ENCODE measurements around the gene LRRFIP1.
"Not testable (repeated sequence)": the region's sequence is repeated elsewhere in the genome, so short reads cannot be mapped to it uniquely, and the experiment has no call there.

LRRFIP1 gene

DNA sequence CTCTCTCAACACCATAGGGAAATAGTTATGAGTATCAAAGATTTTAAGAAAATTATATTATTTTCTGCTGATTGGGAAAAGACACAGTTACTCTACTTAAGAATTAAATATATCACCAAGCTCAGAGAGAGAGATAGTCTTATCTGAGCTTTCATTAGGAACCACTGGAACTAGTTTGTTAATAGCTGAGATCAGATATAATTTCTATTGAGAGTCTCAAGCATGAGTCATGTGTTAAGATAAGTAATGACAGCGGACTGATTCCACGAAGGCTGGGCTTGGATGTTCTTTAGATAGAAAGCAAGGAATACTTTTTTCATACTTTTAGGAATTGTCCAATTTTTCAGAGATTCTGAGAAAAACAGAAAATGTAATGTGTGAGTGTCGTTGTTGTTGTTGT, 126.8 kb downstream of the LRRFIP1 start:
- DNase-seq: no peak

DNA sequence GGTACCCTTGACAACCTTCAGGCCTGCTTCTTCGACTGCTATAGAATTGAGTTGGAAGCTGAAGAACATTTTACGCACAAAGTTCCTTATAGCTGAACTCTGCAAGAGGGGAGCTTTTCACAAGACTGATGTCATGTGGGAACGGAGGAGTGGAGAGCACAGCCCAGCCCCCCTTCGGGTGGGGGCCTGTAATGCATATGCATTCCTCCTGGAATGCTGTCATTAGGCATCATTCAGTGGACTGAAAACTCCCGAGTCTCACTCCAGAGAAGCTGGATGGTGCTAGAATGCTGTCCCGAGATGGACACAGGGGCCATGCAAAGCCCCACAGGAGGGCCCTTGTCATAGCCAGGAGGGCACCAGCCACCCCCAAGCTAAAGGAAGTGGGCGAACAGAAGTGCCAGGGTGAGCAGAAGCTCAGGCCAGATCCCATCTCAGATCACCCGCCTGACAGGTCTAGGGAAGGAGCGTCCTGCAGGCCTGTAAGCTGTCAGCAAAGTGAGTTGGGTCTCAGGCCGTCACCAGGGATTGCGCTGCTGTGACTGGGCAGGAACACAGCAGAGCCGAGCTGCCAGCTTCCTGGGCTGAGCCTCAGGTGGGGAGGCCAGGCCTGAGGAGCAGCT, 127.3 kb downstream of the LRRFIP1 start:
- DNase-seq: no peak

DNA sequence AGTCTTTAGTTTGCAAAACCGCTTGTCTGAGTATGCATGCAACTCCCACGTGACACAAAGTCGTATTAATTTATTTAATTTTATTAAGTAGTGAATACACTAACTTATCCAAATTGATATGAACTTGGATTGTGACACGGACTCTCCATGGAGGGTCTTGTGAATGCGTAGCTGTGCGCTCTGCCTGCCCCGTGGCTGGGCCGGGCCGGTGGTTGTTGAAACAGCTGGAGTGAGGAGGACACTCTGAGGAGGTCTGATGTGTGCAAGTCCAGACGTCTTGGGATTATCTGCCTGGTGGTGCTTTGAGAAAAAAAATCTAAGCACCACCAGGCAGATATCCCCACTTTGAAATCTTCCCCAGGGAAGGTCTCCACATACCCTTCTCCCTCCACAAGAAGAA, 130.2 kb downstream of the LRRFIP1 start:
- DNase-seq: no peak

DNA sequence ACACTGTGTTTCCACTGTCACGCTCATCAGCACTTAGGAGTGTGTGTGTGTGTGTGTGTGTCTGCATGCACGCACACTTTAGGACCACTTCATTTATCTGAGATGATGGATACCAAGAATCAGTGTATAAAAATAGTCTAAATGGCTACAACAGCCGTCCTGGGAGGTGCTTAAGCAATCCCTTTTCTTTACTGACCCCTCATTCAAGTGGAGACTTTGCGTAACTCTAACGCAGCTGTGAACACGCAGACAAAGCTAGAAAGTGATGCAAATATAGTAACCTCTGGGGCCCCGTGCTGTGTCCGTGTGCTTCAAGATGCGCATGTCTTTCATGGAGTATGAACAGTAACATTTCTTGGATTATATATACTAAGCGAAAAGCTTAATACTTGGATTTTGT, 130.8 kb downstream of the LRRFIP1 start:
- no peak for DNase-seq

DNA sequence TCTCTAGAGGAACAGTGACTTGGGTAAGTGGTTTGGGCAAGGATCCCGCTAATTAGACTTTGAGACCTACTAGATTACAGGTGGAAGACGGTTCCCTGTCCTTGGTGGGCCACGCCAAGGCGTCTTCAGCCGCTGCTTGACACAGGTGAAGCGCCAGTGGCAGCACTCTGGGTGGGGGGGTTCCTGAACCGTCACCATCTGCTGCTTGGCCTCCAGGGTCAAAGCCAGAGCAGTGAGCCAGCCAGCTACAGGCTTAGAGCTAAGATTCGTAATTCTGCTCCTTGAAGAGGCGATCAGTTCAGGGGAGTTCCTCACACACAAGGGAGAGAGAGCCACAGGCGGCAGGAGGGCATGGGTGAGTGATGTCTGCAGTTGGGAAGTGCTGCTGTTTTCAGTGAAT, 131.8 kb downstream of the LRRFIP1 start:
- DNase-seq: no peak

DNA sequence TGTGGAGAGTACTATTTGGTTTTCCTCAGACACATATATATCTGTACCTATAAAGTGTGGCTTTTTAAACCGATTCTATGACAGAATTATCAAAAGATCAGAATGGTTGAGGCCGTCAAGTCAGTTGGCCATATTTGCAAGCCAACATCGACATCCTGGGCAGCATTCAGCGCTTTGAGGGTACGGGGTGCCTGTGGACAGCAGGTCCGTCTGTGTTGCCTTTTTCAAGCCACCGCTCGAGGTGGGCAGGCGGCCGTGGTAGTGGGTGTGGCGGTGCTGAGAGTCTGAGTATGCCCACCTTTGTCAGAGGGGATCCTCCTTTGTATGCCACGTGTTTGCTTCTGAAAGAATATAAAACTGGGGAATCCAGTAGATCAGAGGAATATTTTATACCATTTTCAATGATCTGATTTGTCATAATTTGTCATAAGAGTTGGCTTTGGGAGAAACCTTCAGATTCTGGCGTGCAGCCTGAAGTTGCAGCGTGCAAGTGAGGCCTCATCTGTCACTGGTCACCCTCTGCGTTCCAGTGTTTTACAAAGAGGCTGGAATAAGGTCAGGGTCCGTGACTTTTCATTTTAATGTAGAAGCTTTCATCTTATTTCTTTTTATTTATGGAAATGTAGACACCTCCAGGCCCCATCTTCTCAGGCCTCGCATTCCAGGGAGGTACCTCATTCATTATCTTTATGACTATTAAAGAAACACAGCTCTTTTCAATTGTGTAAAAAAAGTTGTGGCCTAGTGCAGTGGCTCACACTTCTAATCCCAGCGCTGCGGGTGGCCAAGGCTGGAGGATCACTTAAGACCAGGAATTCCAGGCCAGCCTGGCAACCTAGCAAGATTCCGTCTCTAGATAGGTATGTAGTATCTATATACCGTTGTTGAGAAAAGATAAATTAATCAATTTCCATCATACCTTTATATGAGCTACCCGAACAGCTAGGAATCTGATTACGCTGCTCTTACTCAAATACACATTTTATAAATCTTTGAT, 133.4 kb downstream of the LRRFIP1 start:
- no peak for DNase-seq

DNA sequence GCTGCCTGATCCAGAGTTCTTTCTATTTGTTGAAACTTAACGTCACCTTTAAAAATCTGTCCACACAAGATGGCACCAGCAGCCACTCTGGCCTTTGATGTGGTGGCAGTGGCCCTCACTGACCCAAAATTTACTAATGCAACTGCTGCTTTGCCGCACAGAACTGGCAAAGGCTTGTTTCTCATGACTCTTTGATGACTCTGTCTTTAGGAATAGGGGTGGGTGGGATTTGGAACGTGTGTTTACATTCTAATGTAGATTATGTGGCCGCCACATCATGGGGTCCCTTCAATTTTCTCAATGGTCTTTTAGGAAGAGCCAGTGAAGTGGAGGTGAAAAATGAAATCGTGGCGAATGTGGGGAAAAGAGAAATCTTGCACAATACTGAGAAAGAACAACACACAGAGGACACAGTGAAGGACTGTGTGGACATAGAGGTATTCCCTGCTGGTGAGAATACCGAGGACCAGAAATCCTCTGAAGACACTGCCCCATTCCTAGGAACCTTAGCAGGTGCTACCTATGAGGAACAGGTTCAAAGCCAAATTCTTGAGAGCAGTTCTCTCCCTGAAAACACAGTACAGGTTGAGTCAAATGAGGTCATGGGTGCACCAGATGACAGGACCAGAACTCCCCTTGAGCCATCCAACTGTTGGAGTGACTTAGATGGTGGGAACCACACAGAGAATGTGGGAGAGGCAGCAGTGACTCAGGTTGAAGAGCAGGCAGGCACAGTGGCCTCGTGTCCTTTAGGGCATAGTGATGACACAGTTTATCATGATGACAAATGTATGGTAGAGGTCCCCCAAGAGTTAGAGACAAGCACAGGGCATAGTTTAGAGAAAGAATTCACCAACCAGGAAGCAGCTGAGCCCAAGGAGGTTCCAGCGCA, 135.2 kb downstream of the LRRFIP1 start:
- not testable (repeated sequence) for DNase-seq

DNA sequence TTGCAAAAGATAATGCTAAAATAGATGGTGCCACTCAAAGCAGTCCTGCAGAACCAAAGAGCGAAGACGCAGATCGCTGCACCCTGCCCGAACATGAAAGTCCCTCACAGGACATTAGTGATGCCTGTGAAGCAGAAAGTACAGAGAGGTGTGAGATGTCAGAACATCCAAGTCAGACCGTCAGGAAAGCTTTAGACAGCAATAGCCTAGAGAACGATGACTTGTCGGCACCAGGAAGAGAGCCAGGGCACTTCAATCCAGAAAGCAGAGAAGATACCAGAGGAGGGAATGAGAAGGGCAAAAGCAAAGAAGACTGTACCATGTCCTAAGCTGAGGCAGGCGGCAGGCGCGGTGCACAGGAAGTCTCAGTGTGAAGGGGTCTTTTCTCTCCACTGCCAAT, 136.4 kb downstream of the LRRFIP1 start:
- no peak for DNase-seq

DNA sequence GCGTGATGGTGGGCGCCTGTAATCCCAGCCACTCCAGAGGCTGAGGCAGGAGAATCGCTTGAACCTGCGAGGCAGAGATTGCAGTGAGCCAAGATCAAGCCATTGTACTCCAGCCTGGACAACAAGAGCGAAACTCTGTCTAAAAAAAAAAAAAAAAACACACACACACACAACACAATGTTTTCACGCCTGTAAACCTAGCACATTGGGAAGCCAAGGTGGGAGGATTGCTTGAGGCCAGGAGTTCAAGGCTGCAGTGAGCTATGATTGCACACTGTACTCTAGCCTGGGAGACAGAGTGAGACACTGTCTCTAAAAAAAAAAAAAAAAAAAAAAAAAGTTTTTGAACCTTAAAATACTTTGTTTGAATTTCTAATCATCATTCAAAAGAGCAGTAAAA, 137.7 kb downstream of the LRRFIP1 start:
- not testable (repeated sequence) for DNase-seq

DNA sequence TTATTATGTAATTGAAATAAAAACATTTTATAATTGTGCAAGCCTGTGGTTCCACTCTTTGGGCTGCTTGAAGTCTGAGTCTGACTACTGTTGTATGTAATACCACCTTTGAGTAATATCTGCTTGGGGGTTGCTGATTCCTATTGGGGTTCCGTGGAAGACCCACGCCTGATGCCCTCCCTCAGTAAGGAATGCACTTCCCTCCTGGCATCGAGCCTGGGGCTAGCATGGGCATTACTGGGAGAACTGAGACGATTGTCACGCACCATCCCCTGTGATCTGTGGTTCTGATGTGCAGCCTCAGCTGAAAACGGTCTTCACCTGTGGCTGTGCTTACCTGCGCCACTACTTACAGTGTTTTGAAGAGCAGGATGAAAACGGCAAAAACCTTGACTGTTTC, 138.5 kb downstream of the LRRFIP1 start:
- no peak for DNase-seq

DNA sequence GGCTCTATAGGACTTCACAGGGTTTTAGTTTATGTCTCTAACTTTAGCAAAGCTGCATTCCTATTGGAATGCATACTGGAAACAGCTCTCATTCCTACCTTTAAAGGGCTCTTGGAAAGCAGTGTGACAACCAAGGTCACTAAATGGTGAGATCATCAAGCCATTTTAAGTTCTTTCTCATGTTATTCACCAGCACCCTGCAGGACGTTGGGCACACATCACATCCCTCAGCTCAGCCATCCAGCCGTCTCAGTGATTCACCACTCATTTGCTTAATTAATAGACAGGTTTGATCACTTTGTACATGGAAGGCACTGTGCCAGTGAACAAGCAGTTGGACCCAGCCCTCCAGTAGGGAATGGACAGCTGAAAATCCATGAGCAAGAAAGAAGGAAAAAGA, 139.0 kb downstream of the LRRFIP1 start:
- DNase-seq: no peak

DNA sequence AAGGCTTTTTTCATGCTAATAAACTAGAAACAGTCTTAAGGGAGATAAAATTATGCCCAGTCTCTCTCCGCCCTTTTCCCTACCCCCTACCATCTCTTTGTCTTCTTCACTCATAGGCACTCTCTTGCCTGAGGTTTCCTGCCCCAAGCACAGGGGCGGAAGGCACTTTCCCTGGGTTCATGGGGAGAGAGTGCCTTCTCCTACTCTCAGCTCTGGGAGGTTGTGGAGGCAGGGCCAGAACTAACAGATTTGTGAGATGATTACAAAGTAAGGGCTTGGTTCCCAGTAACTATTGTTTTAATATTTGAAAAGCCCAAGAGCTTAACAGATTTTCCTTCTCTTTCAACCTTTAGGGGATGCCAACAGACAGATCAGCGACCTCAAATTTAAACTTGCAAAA, 145.1 kb downstream of the LRRFIP1 start:
- DNase-seq: no peak

DNA sequence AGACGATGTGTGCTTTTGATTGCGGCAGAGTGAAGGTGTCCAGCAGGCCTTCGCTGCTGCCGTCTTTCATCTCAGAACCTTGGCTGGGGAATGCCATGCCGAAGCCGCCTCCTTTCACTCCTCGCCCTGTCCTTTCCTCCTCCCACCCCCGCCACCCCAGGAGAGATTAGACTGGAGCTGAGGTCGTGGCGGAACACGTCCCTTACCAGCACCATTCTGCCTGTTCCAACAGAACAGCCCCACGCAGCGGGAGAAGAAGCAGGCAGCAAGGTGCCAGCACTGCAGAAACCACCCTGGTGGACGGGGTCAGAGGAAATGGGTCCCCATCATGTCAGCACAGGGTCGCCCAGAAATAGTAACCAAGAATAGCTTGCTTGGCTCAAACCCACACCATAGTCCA, 146.4 kb downstream of the LRRFIP1 start:
- no peak for DNase-seq

DNA sequence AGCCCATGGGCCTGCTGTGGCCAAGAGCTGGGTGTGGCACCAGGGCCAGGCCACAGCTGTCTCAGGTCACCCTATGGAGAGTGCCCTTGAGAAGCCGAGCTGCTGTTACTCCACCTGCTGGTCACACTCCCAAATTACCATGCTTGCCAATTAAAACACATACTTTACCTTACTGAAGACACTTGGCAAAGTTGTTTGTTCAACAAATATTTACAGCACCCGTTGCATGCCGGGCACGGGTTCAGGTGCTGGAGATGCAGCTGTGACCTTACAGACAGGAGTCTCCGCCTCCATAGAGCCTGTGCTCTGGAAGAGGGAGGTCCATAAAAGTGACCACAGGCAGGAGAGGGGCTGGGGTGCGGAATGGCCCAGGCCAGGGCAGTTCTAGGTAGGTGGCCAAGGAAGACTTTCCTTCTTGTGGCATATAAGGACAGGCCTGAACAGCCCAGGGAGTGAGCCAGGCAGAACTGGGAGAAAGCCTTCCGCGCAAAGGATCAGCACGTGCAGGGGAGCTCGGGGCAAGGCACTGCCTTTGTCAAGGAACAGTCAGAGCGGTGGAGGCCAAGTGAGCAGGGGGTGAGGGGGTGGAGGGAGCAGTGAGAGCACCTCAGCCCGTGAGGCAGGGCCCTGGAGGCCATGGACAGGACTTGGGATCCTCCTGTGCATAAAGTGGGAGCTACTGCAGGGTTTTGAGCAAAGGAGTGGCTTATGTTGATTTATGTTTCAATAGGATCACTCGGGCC, 147.6 kb downstream of the LRRFIP1 start:
- no peak for DNase-seq

DNA sequence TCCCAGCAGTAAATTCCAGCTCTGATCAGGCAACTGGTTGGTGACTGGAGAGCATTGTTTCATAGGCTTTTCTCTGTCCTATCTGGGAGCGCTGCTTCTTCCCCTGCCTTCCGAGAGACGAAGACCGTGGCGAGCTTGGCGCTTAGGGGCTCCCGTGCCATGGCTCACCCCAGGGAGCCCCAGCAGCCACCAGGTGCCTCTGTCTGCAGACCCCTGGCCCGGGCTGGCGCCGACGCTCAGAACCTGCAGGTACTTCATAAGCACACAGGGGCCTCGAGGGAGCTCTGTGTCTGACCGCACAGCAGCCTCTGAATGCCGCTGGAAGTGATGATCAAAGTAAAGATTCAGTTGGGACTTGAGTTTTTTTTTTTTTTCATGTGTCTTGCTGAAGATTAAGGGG, 152.1 kb downstream of the LRRFIP1 start:
- no peak for DNase-seq

DNA sequence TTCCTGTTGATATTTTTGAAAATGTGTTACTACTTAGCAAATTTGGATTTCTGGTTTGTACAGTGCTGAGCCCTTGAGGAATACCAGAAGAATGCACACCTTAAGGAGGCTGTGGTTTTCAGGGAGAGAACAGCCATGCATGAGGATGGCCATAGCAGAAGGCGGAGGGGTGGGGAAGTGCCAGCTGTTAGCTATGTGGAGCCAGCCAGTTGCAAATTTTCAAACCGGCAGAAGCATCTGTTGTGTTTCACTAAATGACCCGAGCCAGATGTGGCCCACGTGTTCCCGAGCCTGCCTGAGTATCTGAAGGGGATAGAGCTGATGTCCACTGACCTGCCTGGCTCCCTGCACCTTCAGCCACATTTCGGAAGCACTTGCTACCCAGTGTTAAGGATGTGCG, 154.8 kb downstream of the LRRFIP1 start:
- no peak for DNase-seq

DNA sequence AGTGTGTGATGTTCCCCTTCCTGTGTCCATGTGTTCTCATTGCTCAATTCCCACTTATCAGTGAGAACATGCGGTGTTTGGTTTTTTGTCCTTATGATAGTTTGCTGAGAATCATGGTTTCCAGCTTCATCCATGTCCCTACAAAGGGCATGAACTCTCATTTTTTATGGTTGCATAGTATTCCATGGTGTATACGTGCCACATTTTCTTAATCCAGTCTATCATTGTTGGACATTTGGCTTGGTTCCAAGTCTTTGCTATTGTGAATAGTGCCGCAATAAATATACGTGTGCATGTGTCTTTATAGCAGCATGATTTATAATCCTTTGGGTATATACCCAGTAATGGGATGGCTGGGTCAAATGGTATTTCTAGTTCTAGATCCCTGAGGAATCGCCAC, 156.3 kb downstream of the LRRFIP1 start:
- DNase-seq: not testable (repeated sequence)

DNA sequence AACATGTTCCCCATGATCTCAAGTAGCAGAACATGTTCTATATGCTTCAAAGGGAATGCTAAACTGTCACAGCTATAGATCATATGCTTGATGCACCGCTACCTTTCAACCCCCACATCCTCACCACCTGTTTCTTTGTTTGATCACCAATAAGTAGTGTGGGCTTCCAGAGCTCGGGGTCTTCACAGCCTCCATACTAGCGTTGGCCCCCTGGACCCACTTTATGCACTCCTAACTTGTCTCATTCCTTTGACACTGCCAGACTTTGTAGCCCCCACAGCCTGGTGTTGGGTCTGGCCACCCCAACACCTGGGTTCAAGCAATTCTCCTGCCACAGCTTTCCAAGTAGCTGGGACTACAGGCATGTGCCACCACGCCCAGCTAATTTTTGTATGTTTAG, 159.5 kb downstream of the LRRFIP1 start:
- no peak for DNase-seq

DNA sequence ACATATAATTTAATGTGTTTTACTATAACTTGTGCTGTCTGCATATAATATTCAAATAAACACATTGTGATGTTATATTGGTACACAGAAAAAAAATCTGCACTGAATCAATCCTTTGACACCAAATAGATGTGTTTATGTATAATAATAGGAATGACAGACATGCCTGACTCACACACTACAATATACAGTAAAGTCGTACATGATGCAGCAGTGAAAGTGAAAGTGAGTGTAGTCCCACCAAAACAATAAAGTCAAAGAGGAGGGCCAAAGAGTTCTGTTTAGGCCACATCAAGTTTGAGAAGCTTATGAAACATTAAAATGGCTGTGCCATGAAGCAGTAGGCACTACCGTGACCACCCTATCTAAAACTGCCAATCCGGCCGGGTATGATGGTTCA, 163.0 kb downstream of the LRRFIP1 start:
- no peak for DNase-seq

DNA sequence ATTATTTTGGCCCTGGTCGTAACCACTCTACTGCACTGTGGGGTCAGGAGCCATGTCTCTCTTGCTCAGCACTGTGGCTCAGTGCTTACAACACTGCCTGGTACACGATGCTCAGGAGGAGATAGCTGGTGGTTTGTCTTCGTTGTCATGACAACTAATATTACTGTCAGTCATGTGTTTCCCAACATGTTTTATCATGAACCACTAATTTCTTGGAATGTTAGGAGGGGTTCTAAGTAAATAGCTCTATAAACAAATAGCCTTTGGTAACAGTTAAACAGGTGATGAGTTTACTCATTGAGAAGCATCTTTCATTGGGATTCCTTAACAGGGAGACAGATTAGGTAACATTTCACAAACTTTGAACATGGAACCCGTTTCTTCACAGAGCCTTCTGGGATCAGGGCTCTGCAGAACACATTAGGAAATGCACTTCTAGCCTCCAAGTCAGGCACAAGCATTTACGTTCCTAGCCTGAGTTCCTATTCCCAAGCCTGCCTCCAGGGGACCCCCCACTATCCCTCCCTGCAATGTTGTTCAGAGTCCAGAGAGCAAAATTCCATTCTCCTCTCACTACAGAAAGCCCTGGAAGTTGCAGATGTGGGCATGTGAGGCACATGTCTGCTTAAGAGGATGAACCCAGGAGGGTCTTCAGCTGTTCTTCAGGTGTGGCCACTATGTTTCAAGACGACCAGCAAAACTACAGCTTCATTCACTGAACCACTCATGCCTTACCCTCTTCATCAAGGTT, 164.8 kb downstream of the LRRFIP1 start:
- no peak for DNase-seq

DNA sequence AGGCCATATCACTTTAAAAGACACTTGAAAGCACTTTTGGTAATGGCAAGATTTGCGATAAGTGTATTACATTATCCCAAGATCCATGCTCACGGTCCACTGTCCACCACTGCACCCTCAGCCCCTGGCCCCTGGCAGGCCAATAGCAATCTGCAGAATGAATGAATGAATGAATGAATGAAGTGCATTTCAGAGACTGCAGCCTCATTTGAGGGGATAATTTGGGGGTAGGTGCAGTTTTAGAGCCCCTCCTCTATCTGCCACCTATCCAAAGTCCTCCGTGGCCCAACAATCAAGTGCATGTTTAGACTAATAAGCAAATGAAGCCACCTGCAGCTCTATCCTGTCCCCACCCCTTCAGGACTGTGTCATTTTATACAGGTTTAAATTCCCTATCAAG, 169.9 kb downstream of the LRRFIP1 start:
- DNase-seq: no peak

Measured in NCI-H2107 (cell line).